Activated effector memory CD4-positive, alpha-beta T cell treated with anti-CD3 and anti-CD28 coated beads, Interleukin-2, amount 50 U/mL, for 16 hours (primary cell): ENCODE measurements around the gene CRKL.
"Not testable (repeated sequence)": the region's sequence is repeated elsewhere in the genome, so short reads cannot be mapped to it uniquely, and the experiment has no call there.

Experiments used
- DNase-seq: peaks from one replicate; pipeline ENCODE4 v3.0.0-alpha.2; 2020

Gene CRKL

DNA sequence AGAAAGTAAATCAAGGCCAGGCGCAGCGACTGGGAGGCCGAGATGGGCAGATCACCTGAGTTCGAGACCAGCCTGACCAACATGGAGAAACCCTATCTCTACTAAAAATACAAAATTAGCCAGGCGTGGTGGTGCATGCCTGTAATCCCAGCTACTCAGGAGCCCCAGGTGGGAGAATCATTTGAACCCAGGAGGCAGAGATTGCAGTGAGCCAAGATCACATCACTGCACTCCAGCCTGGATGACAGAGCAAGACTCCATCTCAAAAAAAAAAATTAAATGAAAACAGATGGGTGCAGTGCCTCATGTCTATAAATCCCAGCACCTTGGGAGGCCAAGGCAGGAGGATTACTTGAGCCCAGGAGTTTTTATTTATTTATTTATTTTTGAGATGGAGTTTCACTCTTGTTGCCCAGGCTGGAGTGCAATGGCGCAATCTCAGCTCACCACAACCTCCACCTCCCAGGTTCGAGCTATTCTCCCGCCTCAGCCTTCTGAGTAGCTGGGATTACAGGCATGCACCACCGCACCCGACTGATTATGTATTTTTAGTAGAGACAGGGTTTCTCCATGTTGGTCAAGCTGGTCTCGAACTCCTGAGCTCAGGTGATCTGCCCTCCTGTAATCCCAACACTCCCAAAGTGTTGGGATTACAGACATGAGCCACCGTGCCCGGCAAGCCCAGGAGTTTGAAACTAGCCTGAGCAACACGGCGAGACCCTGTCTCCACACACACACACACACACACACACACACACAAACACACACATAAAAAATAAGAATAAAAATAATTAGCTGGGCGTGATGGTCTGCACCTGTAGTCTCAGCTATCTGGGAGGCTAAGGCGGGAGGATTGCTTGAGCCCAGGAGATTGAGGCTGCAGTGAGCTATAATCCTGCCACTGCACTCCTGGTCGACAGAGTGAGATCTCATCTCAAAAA lies 15.8 kb upstream of the CRKL start:
- not testable (repeated sequence) for DNase-seq

DNA sequence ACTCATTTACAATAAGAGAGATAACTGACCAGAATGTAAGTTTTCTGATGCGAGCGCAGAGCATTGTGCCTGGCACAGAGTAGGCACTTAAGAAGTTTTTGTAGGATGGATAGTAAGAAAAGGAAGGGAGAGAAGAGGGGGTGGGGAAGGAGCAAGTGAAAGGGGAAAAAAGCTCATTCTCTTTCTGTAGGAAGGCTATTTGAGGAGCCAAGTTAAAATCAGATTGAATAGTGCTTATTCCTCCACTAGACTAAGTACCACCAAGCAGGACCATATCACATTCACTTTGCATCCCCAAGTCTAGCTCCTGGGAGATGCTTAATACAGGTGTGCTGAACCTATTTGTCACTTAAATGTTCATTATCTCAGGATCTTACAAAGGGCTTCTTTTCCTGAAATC lies 14.1 kb upstream of the CRKL start:
- no peak for DNase-seq

DNA sequence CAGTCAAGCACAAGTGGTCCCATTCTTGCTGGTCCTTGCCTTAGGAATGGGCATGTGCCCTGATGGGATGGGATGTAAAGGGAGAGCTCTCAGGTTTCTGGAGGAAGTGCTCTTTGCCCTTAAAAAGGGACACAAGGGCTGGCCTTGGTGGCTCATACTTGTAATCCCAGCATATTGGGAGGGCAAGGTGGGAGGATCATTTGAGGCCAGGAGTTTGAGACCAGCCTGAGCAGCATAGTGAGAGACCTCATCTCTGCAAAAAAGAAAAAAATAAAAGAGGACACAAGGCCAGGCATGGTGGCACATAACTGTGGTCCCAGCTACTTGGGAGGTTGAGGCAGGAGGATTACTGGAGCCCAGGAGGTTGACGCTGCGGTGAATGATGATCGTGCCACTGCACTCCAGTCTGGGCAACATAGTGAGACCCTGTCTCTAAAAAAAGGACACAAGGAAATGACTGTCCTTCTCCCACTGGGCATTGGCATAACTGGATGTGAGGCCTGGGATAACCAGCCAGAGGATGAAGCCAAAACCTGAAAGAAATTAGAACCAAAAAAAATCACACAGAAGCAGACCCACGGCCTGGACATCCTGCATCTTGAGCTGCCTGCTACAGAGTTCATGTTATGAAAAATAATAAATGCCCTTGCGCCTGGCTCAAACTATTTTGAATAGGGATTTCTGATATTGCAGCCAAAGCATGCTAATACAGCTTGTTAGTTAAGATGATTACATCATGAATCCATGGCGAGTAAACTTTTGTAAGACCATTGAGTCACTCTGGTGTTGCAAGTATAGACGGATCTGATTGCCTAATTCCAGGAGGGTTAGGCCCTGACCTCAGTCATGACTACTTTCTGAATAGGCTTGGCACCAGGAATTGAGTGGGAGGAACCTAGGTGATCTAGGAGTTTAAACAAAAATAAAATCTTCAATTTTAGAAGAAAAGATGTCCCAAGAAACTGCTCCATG lies 12.9 kb upstream of the CRKL start:
- no peak for DNase-seq

DNA sequence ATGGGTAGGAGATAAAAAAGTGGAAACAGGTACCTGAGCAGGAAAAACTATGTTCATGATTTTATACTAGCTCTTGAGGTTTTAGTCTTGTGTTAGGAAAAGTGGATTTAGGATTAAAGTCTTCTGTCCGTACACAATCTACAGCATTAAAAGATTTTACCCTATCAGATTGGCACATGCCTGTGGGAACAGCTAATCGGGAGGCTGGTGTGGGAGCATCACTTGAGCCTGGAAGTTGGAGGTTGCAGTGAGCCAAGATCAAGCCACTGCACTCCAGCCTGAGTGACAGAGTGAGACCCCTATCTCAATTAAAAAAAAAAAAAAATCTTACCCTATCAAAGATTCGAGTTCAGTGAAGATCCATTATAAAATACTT lies 12.2 kb upstream of the CRKL start:
- DNase-seq: no peak

DNA sequence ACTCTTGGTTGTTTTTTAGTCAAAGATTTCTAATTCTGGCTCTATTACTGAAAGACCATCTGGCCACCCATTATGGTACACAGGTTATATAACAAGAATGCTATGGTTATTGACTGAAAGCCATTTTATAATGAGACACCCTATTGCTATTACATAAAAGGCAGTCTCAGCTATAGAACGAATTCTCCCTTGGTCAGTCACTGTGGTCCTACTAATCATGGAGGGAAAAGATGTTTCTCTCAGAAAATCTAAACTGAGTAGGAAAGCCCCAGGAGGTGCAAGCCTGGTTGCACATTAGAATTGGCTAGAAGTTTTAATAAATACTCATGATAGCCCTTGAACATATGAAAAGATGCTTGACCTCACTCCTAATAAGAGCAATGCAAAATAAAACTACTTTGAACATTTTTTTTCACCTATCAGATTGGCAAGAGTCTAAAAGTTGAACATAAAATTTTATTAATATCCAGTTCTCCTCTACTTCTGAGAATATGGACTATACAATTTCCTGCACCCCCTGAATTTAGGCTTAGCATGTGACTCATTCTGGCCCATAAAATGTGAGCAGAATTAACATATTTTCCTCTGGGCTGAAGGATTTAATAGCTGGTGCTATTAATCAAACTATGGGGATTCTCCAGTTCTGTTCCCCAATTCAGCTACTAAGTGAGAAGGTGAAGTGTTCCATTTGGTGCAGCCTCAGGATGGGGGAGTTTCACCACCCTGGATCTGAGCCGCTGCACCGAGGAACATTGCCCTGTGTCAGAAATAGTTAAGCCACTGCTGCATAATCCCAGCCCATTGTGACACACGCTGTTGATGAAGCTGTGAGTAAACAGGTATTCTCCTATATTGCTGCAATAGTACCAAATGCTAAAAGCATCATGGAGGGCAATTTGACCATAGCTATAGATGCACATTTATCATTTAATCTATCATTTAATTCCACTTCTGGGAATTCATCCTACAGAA lies 11.5 kb upstream of the CRKL start:
- no peak for DNase-seq

DNA sequence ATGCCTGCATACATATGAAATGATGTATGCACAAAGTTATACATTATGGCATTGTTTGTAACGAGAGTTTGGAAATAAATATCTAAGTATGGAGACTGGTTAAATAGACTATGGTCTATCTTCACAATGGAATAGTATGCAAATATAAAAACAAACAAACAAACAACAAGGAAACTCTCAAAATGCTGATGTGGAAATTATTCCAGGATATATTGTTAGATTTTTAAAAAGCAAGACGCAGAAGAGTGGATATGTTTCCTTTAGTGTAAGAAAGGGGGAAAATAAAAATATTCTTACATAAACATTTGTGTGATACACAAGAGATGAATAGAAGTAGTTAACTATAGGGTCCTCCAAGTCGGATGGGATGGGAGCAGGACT lies 10.8 kb upstream of the CRKL start:
- no peak for DNase-seq

DNA sequence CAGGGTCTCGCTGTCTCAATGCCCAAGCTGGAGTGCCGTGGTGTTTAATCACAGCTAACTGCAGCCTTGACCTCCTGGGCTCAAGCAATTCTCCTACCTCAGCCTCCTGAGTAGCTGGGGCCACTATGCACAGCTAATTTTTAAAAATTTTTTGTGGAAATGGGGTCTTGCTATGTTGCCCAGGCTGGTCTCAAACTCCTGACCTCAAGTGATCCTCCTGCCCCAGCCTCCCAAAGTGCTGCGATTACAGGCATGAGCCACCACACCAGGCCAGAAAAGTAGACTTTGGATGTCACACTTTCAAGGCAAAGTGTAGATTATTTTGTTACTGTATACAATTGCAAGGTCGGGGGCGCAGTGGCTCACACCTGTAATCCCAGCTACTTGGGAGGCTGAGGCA lies 8.5 kb upstream of the CRKL start:
- not testable (repeated sequence) for DNase-seq

DNA sequence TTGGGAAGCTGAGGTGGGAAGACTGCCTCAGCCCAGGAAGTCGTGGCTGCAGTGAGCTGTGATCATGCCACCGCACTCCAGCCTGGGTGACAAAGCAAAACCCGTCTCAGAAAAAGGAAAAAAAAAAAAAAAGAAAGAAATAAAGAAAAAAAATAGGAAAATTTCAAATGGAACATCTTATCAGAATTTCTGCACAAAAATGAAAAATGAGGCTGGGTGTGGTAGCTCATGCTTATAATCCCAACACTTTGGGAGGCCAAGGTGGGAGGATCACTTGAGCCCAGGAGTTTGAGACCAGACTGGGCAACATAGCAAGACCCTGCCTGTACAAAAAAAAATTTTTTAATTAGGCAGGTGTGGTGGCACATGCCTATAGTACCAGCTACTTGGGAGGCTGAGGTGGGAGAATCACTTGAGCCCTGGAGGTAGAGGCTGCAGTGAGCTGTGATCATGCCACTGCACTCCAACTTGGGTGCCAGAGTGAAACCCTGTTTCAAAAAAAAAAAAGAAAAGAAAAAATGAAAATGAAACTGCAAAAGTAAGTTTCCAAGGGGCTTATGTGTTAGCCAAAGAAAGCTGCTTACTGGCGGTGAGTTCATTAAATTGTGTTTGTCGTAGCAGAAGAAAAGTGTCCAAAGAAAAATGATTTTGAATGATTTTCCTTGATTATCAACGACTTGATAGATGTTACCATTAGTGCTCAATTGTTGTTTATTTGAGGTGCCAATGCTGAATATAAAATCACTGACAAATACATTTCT lies 7.5 kb upstream of the CRKL start:
- DNase-seq: no peak

DNA sequence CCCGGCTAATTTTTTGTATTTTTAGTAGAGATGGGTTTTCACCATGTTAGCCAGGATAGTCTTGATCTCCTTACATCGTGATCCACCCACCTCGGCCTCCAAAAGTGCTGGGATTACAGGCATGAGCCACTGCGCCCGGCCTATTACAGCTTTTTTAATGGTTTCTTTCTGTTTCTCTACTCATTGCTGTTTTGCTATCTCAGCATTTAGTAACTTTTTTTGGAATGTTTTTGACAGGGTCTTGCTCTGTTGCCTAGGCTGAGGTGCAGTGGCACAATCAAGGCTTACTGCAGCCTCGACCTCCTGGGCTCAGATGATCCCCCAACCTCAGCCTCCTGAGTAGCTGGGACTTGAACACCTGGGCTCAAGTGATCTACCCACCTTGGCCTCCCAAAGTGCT lies 4.7 kb upstream of the CRKL start:
- no peak for DNase-seq

DNA sequence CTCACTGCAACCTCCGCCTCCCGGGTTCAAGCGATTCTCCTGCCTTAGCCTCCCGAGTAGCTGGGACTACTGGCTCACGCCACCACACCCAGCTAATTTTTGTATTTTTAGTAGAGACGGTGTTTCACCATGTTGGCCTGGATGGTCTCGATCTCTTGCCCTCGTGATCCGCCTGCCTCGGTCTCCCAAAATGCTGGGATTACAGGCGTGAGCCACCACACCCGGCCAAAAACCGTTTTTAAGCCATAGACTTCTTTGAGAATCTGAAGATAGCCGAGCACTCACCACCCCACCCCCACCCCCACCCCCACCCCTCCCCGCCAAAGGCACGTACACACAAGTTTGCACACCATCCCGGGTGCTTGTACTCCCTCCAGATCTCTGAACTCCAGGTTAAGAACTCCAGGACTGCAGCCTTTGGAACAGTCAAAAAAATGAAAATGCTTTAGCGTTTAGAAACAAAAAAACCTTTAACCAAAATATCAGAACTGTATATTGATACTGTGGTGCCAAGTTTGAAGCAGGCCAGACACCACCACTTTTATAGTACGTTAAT lies 1.5 kb downstream of the CRKL start:
- no peak for DNase-seq

DNA sequence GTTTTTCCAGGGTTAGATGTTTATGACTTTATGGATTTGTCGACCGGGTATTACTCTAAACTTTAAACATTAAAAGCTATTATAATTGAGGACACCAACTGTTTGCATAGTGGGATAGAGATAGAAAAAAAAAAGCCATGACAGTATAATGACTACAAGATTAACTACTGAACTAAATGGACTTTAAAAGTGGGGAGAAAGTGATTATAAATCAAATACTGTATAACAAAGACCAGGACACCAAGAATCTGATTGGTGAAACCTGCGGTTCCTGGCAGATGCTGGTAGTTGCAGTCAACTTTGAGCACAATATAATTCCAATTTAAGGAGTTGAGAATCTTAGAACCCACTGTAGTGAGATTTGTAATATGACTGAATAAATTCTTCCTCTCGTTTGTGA lies 2.5 kb downstream of the CRKL start:
- no peak for DNase-seq

DNA sequence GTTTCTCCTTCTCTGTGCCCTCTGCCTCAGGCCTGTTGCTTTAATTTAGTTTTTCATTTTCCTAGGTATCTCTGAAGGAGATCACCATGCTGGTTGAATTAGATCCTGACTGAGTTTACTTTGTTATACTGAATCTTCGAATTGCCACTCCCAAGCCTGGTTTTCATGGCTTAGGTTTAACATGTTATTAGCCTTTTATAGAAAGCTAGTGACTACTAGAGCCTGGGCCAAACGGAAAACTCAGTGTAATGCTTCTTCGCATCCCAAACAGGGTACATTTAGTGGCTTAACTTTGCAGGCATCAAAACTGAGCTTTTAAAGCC lies 3.6 kb downstream of the CRKL start:
- DNase-seq: no peak

DNA sequence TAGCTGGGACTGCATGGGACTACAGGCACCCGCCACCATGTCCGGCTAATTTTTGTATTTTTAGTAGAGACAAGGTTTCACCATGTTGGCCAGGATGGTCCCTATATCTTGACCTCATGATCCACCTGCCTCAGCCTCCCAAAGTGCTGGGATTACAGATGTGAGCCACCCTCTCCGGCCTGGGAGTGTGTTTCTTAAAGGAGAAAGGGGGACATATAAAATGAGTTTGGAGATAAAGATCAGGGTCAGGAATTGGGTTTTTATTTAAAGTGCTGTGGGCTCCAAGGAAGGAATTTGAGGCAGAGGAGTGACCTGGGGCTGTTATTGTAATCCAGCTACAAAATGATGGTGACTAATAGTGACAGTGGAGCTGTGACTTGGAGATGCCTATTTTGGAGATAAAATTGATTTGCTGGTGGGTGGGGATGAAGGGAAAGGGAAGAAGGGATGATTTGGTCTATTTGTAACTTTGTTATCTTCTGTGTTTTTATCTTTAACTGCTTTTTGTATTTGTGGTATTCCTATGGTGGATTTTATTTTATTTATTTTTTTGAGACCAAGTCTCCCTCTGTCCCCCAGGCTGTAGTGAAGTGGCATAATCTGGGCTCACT lies 5.0 kb downstream of the CRKL start:
- no peak for DNase-seq

DNA sequence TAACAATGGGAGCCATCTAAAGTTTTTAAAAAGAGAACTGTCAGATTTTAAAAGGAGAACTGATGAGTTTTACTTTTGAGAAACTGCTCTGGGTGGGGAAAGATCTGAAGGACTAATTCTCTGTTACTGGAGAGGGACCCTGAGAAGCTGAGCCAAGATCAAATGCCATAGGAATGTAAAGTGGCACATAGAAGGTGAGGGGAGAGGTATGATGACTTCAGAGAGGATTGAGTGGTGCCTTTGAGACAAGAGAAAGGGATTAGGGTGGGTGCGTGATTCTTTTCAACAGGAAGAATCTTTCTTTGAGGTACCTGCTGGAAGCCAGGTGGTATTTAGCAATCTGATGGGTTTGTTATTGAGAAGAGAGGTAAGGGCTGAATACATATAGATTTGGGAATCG lies 9.0 kb downstream of the CRKL start:
- no peak for DNase-seq

DNA sequence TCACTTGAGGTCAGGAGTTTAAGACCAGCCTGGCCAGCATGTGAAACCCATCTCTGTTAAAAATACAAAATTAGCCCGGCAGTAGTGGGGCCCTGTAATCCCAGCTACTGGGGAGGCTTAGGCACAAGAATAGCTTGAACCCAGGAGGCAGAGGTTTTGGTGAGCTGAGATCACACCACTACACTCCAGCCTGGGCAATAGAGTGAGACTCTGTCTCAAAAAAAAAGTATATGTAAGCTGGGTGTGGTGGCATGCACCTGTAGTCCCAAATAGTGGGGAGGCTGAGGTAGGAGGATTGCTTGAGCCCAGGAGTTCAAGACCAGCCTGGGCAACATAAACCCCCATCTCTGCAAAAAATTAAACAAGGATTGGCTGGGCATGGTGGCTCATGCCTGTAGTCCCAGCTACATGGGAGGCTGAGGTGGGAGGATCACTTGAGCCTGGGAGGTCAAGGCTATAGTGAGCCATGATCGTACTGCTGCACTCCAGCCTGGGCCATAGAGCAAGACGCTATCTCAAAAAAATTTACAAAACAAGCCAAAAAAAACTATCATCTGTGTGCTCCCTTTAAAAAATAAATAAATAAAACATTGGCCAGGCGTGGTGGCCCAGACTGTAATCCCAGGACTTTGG lies 10.8 kb downstream of the CRKL start:
- no peak for DNase-seq

DNA sequence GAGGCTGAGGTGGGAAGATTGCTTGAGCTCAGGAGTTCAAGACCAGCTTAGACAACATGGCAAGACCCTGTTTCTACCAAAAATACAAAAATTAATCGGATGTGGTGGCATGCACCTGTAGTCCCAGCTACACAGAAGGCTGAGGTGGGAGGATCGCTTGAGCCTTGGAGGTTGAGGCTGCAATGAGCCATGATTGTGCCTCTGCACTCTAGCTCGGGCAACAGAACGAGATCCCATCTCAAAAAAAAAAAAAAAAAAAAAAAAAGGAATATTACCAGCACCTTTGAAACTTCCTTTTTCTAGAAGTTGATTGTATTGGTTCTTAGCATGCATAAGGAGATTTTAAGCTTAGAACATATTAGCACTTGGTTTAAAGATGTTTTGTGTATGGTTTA lies 11.4 kb downstream of the CRKL start:
- no peak for DNase-seq

DNA sequence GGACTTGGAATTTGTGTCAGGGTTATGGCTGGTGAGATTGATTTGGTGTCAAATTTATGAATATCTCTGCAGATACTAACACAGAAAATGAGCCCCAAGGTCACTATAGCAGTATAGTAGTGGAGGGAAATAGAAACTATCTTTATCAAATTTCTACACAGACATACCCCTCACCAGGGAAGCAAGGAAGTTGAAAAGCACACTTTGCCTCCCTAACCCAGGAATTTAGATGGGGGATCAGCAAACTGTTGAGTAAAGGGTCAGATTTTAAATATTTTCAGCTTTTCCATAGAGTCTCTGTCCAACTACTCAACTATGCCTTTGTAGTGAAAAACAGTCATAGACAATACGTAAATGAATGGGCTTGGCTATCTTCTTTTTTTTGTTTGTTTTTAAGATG lies 12.8 kb downstream of the CRKL start:
- no peak for DNase-seq

DNA sequence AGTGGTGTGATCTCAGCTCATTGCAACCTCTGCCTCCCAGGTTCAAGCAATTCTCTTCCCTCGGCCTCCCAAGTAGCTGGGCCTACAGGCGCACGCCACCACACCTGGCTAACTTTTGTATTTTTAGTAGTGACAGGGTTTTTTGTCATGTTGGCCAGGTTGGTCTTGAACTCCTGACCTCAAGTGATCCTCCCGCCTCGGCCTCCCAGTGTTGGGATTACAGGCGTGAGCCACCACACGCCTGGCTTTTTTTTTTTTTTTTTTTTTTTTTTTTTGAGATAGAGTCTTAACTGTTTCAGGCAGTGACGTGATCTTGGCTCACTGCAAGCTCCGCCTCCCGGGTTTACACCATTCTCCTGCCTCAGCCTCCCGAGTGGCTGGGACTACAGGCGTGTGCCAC lies 13.2 kb downstream of the CRKL start:
- not testable (repeated sequence) for DNase-seq

DNA sequence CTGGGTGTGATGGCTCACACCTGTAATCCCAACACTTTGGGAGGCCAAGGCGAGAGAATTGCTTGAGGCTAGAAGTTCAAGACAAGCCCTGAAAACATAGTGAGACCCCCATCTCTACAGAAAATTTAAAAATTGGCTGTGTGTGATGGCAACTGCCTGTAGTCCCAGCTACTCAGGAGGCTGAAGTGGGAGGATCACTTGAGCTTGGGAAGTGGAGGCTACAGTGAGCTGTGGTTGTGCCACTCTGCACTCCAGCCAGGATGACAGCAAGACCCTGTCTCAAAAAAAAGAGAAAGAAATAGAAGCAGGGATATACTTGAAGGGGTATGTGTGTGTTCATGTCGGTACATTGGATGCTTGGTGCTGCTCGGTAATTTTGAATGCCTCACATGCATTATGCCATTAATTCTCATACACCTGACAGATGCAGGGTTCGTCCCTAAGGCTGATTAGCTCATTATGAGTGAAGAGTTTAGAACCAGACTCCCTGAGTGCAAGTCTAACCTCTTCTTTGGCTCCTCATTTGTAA lies 14.0 kb downstream of the CRKL start:
- no peak for DNase-seq

DNA sequence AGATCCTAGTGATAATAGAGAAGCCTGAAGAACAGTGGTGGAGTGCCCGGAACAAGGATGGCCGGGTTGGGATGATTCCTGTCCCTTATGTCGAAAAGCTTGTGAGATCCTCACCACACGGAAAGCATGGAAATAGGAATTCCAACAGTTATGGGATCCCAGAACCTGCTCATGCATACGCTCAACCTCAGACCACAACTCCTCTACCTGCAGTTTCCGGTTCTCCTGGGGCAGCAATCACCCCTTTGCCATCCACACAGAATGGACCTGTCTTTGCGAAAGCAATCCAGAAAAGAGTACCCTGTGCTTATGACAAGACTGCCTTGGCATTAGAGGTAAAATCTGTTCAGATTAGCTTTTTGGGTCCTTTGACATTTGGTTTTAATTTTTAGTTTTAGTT lies 16.7 kb downstream of the CRKL start:
- no peak for DNase-seq

DNA sequence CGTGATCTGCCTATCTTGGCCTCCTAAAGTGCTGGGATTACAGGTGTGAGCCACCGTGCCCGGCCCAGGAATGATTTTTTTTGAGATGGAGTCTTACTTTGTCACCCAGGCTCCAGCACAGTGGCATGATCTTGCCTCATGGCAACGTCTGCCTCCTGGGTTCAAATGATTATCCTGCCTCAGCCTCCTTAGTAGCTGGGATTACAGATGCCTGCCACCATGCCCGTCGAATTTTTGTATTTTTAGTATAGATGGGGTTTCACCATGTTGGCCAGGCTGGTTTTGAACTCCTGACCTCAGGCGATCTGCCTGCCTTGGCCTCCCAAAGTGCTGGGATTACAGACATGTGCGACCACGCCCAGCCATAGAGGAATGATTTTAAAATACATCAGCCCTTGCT lies 17.8 kb downstream of the CRKL start:
- DNase-seq: not testable (repeated sequence)
